Measurements from ENCODE around the gene PCBP2. TPM values are rescaled to one million over a fixed set of nuclear protein-coding genes. Genes with fewer than 3 reads are reported as not detected.

Gene PCBP2
- total and polyA plus RNA-seq, 3 experiments from 2014 or later: 104 to 1,025 (median 995) TPM

DNA sequence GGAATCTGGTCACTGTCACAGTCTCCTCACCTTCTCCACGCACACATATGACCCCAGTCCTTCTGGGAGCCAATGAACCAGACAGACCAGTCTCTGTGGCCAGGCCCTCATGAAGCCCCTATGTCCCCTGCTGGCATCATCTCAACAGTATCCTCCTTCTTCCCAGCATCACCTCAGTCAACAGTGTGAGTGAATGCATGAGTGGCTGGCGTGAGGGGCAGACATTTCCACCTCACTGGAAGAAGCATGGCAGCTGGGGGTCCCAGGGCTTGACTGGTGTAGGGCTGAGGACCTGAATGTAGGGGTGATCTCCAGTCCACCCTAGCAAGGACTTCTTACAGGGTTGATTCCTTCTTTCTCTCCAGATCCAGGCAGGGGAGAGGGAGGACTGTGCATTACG is 45.6 kb downstream of the PCBP2 start:
- H3K4me3 Mint-ChIP-seq: peak overlapping the region in 6 of 7 donors; percentile 45 to 96 (median 87)
- H3K27me3 ChIP-seq (ENCODE audit: insufficient read depth, low read length, poor library complexity, severe bottlenecking): no peaks in the 10 kb centered on the region
- no peaks in the 10 kb centered on the region for H3K36me3 ChIP-seq (ENCODE audit: insufficient read depth, low read length)
- H3K4me1 Mint-ChIP-seq: peaks cover 41 to 74% (median 57%) of the 10 kb centered on the region in 3 donors
- no peaks in the 10 kb centered on the region for H3K9me3 ChIP-seq (ENCODE audit: low read length)
- peak overlapping the region in 7 of 8 donors; percentile 22 to 91 (median 79) for H3K27ac Mint-ChIP-seq
- H3K4me1 ChIP-seq (ENCODE audit: insufficient read depth, low read length): peaks cover 45% of the 10 kb centered on the region
- no peak for DNase-seq
- no peak overlapping the region for H3K4me3 ChIP-seq (ENCODE audit: low read length)
- H3K36me3 Mint-ChIP-seq: peaks cover 0 to 12% (median 1%) of the 10 kb centered on the region in 3 donors
- no peaks in the 10 kb centered on the region for H3K27me3 Mint-ChIP-seq
- no peaks in the 10 kb centered on the region for H3K9me3 Mint-ChIP-seq
- ChIA-PET POLR2A (interaction anchor here (0.8 kb wide), 1 partner anchor 176 kb away, joined by 3 read pairs; the partner anchor contains the start of gene AAAS), CTCF (interaction anchor here (1.5 to 1.7 kb wide), 2 partner anchors 16 to 153 kb away, joined by 3 to 4 read pairs; no protein-coding TSS in a partner anchor)
- H3K27ac ChIP-seq (ENCODE audit: low read depth, low read length): no peak overlapping the region

DNA sequence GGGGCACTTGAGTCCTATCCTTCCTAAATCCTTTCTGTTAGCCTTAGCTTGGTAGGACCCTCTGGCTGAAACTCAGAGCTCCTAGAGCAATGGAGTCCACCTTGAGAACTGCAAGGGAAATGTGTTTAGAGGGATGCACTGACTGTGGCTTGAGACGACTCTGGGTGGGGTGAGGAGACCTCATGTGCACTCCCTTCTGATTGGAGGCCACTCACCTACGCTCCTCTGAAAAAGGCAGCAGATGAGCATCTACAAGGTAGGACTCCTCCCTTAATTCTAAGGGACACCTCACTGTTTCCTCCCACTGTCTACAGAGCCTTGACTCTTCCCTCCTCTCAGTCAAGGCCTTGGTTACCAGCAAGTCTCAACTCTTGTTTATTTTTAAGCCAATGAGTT is 46.3 kb downstream of the PCBP2 start:
- Mint-ChIP-seq H3K27me3 (no peaks in the 10 kb centered on the region), H3K36me3 (peaks cover 0 to 11% (median 1%) of the 10 kb centered on the region in 3 donors), H3K4me3 (peak overlapping the region; percentile 78 to 96 (median 89)), H3K9me3 (no peaks in the 10 kb centered on the region), H3K4me1 (peaks cover 39 to 70% (median 53%) of the 10 kb centered on the region in 3 donors), H3K27ac (peak overlapping the region in 7 of 8 donors; percentile 74 to 91 (median 84))
- ChIA-PET POLR2A (interaction anchor here (0.6 to 0.8 kb wide), 2 partner anchors 147 to 177 kb away, joined by 3 to 5 read pairs; partner anchors contain the start of gene AAAS), CTCF (interaction anchor here (1.5 to 1.7 kb wide), 2 partner anchors 17 to 154 kb away, joined by 3 to 4 read pairs; no protein-coding TSS in a partner anchor)
- peak overlapping the region; percentile 62 for H3K4me3 ChIP-seq (ENCODE audit: low read length)
- no peaks in the 10 kb centered on the region for H3K9me3 ChIP-seq (ENCODE audit: low read length)
- peaks cover 45% of the 10 kb centered on the region for H3K4me1 ChIP-seq (ENCODE audit: insufficient read depth, low read length)
- no peak for DNase-seq
- H3K36me3 ChIP-seq (ENCODE audit: insufficient read depth, low read length): no peaks in the 10 kb centered on the region
- H3K27ac ChIP-seq (ENCODE audit: low read depth, low read length): no peak overlapping the region
- no peaks in the 10 kb centered on the region for H3K27me3 ChIP-seq (ENCODE audit: insufficient read depth, low read length, poor library complexity, severe bottlenecking)

GRCh38 chr12:53499266-53500141 is 47.6 kb downstream of the PCBP2 start, which contains the start of gene MAP3K12:
Gene MAP3K12 (minus strand): TSS chr12:53499458. CDS start chr12:53487391, 12,067 bp downstream.
- Histone ChIP-seq H3K9me3 (ENCODE audit: low read length) (no peaks in the 10 kb centered on the region), H3K36me3 (ENCODE audit: insufficient read depth, low read length) (no peaks in the 10 kb centered on the region), H3K27me3 (ENCODE audit: insufficient read depth, low read length, poor library complexity, severe bottlenecking) (no peaks in the 10 kb centered on the region), H3K4me1 (ENCODE audit: insufficient read depth, low read length) (peaks cover 32% of the 10 kb centered on the region), H3K27ac (ENCODE audit: low read depth, low read length) (peak within 1 kb of the TSS; percentile 94), H3K4me3 (ENCODE audit: low read length) (peak within 1 kb of the TSS; percentile 63)
- ChIA-PET CTCF (interaction anchor here (1.2 to 2.8 kb wide), 6 partner anchors 9 to 200 kb away, joined by 3 to 12 read pairs (median 4); partner anchors contain the start of genes AAAS and MYG1), POLR2A (interaction anchor here (0.8 to 2.0 kb wide), 8 partner anchors 10 to 493 kb away, joined by 3 to 10 read pairs (median 6); partner anchors contain the start of gene EIF4B)
- H3K4me3 Mint-ChIP-seq: peak within 1 kb of the TSS; percentile 78 to 96 (median 91)
- no peaks in the 10 kb centered on the region for H3K9me3 Mint-ChIP-seq
- no peaks in the 10 kb centered on the region for H3K27me3 Mint-ChIP-seq
- peaks cover 28 to 57% (median 44%) of the 10 kb centered on the region in 3 donors for H3K4me1 Mint-ChIP-seq
- DNase-seq: peak; percentile 47 to 74 (median 58)
- H3K27ac Mint-ChIP-seq: peak within 1 kb of the TSS; percentile 91 to 100 (median 96)
- H3K36me3 Mint-ChIP-seq: peaks cover 0 to 20% (median 1%) of the 10 kb centered on the region in 3 donors

DNA sequence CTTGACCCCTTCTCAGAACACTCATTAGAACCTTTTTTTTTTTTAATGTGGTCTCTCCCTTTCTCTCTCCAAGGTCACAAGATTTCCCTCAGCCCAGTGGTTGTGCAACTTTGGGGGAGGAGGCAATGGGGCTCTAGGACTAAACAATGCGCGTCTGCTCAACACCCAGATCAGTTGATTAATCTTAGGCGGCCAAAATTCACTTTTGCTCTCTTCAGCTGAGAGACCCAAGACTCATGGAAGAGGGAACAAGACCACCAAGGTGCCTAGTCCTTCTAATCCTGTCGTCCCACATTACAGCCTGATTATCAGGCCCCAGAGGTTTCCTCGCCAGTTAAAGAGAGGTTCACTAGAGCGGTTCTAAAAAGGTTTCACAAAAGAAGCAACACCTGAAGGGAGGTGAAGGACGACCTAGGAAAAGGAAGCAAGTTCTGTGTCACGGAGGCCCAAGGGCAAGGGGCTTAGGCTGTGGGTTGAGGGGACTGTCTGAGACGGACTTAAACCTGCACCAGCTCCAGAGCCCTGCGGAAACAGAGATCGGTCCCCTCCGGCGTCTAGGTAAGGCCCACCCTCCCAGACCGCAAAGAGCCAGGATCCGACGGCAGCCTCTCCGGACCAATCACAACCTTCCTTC is 48.4 kb downstream of the PCBP2 start:
- H3K27me3 ChIP-seq (ENCODE audit: insufficient read depth, low read length, poor library complexity, severe bottlenecking): no peaks in the 10 kb centered on the region
- H3K9me3 ChIP-seq (ENCODE audit: low read length): no peaks in the 10 kb centered on the region
- CTCF ChIA-PET: interaction anchor here (1.0 to 2.8 kb wide), 13 partner anchors 8 to 233 kb away, joined by 3 to 12 read pairs (median 6); partner anchors contain the start of genes AAAS, ESPL1 and MYG1
- Mint-ChIP-seq H3K4me1 (peaks cover 28 to 56% (median 43%) of the 10 kb centered on the region in 3 donors), H3K4me3 (peak overlapping the region; percentile 78 to 96 (median 91)), H3K36me3 (peaks cover 0 to 25% (median 1%) of the 10 kb centered on the region in 3 donors), H3K9me3 (no peaks in the 10 kb centered on the region), H3K27me3 (no peaks in the 10 kb centered on the region), H3K27ac (peak overlapping the region; percentile 91 to 100 (median 96))
- peaks cover 31% of the 10 kb centered on the region for H3K4me1 ChIP-seq (ENCODE audit: insufficient read depth, low read length)
- peak overlapping the region; percentile 94 for H3K27ac ChIP-seq (ENCODE audit: low read depth, low read length)
- no peaks in the 10 kb centered on the region for H3K36me3 ChIP-seq (ENCODE audit: insufficient read depth, low read length)
- peak overlapping the region; percentile 63 for H3K4me3 ChIP-seq (ENCODE audit: low read length)
- POLR2A ChIA-PET: interaction anchor here (0.7 to 2.0 kb wide), 23 partner anchors 9 to 998 kb away, joined by 3 to 31 read pairs (median 5); partner anchors contain the start of genes AAAS, CSAD, EIF4B and HNRNPA1
- no peak for DNase-seq

DNA sequence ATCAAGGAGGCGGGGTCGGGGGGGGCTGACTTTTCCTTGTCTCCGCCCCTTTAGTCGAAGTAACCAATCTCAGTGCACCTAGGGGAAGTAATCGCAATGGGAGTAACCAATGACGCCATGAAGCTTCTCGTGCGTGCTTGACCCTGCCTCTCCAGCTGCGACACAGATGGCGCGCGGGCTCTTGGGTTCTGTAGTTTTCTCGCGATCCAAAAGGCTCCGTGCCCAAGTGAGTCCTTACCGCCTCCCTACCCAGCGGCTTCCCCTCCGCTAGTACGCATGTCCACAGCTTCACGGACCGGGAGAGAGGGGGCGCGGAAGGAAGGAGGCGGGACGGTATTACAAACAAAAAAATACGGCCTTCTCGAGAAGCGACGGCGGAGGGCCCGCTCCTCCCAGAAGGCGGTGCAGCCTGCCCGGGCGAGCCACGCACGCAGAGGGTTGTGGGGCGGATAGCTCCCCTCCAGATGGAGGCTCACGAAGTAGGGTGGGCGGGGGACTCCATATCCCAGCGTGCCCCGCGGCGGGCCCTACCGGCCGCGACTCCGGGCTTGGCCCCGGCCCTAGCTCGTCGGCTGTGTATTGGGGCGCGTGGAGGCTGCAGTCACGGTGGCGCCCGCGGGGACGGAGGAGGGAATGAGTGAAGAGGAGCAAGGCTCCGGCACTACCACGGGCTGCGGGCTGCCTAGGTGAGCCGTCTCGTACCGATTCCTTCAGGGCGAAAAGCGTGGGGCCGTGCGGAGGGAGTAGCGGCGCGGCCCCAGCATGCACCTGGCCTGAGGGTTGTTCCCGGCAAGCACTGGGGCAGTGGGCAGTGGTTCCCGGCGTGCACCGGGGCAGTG is 49.1 kb downstream of the PCBP2 start, which contains the start of gene TARBP2:
TSS of gene TARBP2 (plus strand) at position 508 of the 839 bp plus-strand sequence. CDS start at position 634, 126 bp downstream.
- Mint-ChIP-seq H3K4me1 (peaks cover 28 to 56% (median 43%) of the 10 kb centered on the region in 3 donors), H3K9me3 (no peaks in the 10 kb centered on the region), H3K27ac (peak within 1 kb of the TSS; percentile 91 to 100 (median 96)), H3K4me3 (peak within 1 kb of the TSS; percentile 78 to 96 (median 91)), H3K27me3 (no peaks in the 10 kb centered on the region), H3K36me3 (peaks cover 0 to 31% (median 3%) of the 10 kb centered on the region in 3 donors)
- peak within 1 kb of the TSS; percentile 94 for H3K27ac ChIP-seq (ENCODE audit: low read depth, low read length)
- CTCF ChIA-PET: interaction anchor here (0.9 to 2.8 kb wide), 15 partner anchors 8 to 233 kb away, joined by 3 to 12 read pairs (median 5); partner anchors contain the start of genes AAAS, ESPL1 and MYG1
- H3K27me3 ChIP-seq (ENCODE audit: insufficient read depth, low read length, poor library complexity, severe bottlenecking): no peaks in the 10 kb centered on the region
- no peaks in the 10 kb centered on the region for H3K9me3 ChIP-seq (ENCODE audit: low read length)
- peak within 1 kb of the TSS; percentile 66 for H3K4me3 ChIP-seq (ENCODE audit: low read length)
- DNase-seq: peak; percentile 95 to 99 (median 98)
- POLR2A ChIA-PET: interaction anchor here (0.5 to 2.0 kb wide), 34 partner anchors 8 to 997 kb away, joined by 3 to 31 read pairs (median 4); partner anchors contain the start of genes AAAS, ATP5MC2, CBX5 and CSAD
- H3K36me3 ChIP-seq (ENCODE audit: insufficient read depth, low read length): peaks cover 2% of the 10 kb centered on the region
- H3K4me1 ChIP-seq (ENCODE audit: insufficient read depth, low read length): peaks cover 31% of the 10 kb centered on the region

GRCh38 chr12:53501615-53502181 is 49.8 kb downstream of the PCBP2 start:
- no peak for DNase-seq
- Histone ChIP-seq H3K36me3 (ENCODE audit: insufficient read depth, low read length) (peaks cover 9% of the 10 kb centered on the region), H3K4me1 (ENCODE audit: insufficient read depth, low read length) (peaks cover 31% of the 10 kb centered on the region), H3K27me3 (ENCODE audit: insufficient read depth, low read length, poor library complexity, severe bottlenecking) (no peaks in the 10 kb centered on the region), H3K9me3 (ENCODE audit: low read length) (no peaks in the 10 kb centered on the region), H3K27ac (ENCODE audit: low read depth, low read length) (peak overlapping the region; percentile 94), H3K4me3 (ENCODE audit: low read length) (peak overlapping the region; percentile 66)
- H3K4me1 Mint-ChIP-seq: peaks cover 28 to 53% (median 43%) of the 10 kb centered on the region in 3 donors
- peaks cover 0 to 38% (median 3%) of the 10 kb centered on the region in 3 donors for H3K36me3 Mint-ChIP-seq
- H3K27ac Mint-ChIP-seq: peak overlapping the region; percentile 91 to 100 (median 96)
- CTCF ChIA-PET: interaction anchor here (0.9 to 2.8 kb wide), 11 partner anchors 9 to 180 kb away, joined by 3 to 10 read pairs (median 4); partner anchors contain the start of gene AAAS
- no peaks in the 10 kb centered on the region for H3K9me3 Mint-ChIP-seq
- H3K27me3 Mint-ChIP-seq: no peaks in the 10 kb centered on the region
- peak overlapping the region; percentile 78 to 96 (median 91) for H3K4me3 Mint-ChIP-seq
- POLR2A ChIA-PET: interaction anchor here (0.5 to 2.0 kb wide), 21 partner anchors 10 to 996 kb away, joined by 3 to 31 read pairs (median 5); partner anchors contain the start of genes AAAS, ATP5MC2, CBX5 and CSAD
